ENCODE results near the gene KIAA1671.

The KIAA1671 gene

DNA sequence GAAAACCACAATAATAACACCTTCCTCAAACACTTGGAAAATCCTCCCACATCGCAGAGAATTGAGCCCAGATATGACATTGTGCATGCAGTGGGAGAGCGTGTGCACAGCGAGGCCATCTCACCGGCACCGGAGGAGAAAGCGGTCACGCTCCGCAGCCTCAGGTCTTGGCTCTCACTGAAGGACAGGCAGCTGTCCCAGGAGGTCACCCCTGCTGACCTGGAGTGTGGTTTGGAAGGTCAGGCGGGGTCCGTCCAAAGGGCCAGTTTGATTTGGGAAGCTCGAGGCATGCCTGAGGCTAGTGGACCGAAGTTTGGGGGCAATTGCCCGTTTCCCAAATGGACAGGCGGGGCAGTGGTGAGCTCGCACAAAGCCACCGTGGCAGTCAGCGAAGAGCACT, 86.7 kb downstream of the KIAA1671 start:
- Histone ChIP-seq H3F3A (ENCODE audit: insufficient read depth, low read length) (no peaks in the 10 kb centered on the region), H3K4me2 (ENCODE audit: low read length) (no peak overlapping the region), H3K36me3 (ENCODE audit: insufficient read depth, low read length) (no peaks in the 10 kb centered on the region), H3K9me3 (ENCODE audit: low read length) (no peaks in the 10 kb centered on the region), H3K27me3 (ENCODE audit: insufficient read depth, low read length) (no peaks in the 10 kb centered on the region), H4K20me1 (ENCODE audit: insufficient read depth, low read length) (no peaks in the 10 kb centered on the region), H3K9me2 (ENCODE audit: low read depth, low read length) (no peaks in the 10 kb centered on the region), H2AFZ (ENCODE audit: low read length) (no peak overlapping the region), H3K9ac (ENCODE audit: low read length) (no peak overlapping the region), H3K4me1 (ENCODE audit: insufficient read depth, low read length, severe bottlenecking) (no peaks in the 10 kb centered on the region), H3K79me2 (ENCODE audit: insufficient read depth, low read length) (no peaks in the 10 kb centered on the region), H3K27ac (ENCODE audit: low read depth, low read length, poor library complexity, severe bottlenecking) (no peak overlapping the region), H3K4me3 (ENCODE audit: low read depth, low read length, poor library complexity, severe bottlenecking) (no peak overlapping the region)
- no peak for TF ChIP-seq EZH2 (IDR thresholded peaks at IDR 0.05; ENCODE audit: borderline replicate concordance, low read length)
- TF ChIP-seq, protein P1, sequence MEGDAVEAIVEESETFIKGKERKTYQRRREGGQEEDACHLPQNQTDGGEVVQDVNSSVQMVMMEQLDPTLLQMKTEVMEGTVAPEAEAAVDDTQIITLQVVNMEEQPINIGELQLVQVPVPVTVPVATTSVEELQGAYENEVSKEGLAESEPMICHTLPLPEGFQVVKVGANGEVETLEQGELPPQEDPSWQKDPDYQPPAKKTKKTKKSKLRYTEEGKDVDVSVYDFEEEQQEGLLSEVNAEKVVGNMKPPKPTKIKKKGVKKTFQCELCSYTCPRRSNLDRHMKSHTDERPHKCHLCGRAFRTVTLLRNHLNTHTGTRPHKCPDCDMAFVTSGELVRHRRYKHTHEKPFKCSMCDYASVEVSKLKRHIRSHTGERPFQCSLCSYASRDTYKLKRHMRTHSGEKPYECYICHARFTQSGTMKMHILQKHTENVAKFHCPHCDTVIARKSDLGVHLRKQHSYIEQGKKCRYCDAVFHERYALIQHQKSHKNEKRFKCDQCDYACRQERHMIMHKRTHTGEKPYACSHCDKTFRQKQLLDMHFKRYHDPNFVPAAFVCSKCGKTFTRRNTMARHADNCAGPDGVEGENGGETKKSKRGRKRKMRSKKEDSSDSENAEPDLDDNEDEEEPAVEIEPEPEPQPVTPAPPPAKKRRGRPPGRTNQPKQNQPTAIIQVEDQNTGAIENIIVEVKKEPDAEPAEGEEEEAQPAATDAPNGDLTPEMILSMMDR (IDR thresholded peaks at IDR 0.05; ENCODE audit: low read length), result no peak

DNA sequence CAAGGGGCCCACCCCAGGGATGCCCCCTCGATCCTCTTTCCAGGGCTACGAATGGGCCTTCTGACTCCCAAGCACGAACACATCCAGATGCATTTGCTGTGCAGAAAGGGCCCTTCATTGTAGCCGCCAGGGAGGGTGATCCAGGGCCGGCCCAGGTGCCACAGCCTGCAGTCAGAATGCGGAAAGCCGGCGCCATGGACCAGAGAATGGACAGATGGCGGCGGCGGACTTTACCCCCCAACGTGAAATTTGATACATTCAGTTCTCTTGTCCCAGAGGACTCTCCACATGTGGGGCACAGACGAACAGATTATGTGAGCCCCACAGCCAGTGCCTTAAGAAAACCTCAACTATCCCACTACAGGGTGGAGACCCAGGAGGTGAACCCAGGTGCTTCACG, 87.2 kb downstream of the KIAA1671 start:
- Histone ChIP-seq H3K79me2 (ENCODE audit: insufficient read depth, low read length) (no peaks in the 10 kb centered on the region), H3K4me2 (ENCODE audit: low read length) (no peak overlapping the region), H3K9me3 (ENCODE audit: low read length) (no peaks in the 10 kb centered on the region), H3K9me2 (ENCODE audit: low read depth, low read length) (no peaks in the 10 kb centered on the region), H3K4me1 (ENCODE audit: insufficient read depth, low read length, severe bottlenecking) (no peaks in the 10 kb centered on the region), H3K36me3 (ENCODE audit: insufficient read depth, low read length) (no peaks in the 10 kb centered on the region), H3K4me3 (ENCODE audit: low read depth, low read length, poor library complexity, severe bottlenecking) (no peak overlapping the region), H2AFZ (ENCODE audit: low read length) (no peak overlapping the region), H3K27ac (ENCODE audit: low read depth, low read length, poor library complexity, severe bottlenecking) (no peak overlapping the region), H3K27me3 (ENCODE audit: insufficient read depth, low read length) (no peaks in the 10 kb centered on the region), H3F3A (ENCODE audit: insufficient read depth, low read length) (no peaks in the 10 kb centered on the region), H4K20me1 (ENCODE audit: insufficient read depth, low read length) (no peaks in the 10 kb centered on the region), H3K9ac (ENCODE audit: low read length) (no peak overlapping the region)
- TF ChIP-seq, protein P1 (IDR thresholded peaks at IDR 0.05; ENCODE audit: low read length), result no peak
- TF ChIP-seq EZH2 (IDR thresholded peaks at IDR 0.05; ENCODE audit: borderline replicate concordance, low read length), result no peak

DNA sequence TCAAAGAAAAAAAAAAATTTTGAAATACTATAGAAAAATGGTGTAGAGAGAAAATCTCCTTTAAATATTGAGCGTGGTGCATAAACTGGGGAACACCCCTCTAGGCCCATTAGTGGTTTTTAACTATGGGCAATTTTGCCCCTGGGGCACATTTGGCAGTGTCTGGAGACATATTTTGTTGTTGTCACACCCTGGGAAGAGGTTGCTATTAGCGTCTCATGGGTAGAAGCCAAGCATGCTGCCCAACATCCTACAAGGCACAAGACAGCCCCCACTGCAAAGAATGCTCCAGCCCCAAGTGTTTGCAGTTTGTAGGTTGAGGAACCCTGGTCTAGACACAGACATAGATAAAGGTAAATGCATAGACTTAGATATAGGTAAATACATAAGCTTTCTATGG, 92.6 kb downstream of the KIAA1671 start:
- no peaks in the 10 kb centered on the region for H3F3A ChIP-seq (ENCODE audit: insufficient read depth, low read length)
- no peak overlapping the region for H3K4me2 ChIP-seq (ENCODE audit: low read length)
- no peaks in the 10 kb centered on the region for H3K4me1 ChIP-seq (ENCODE audit: insufficient read depth, low read length, severe bottlenecking)
- H2AFZ ChIP-seq (ENCODE audit: low read length), result no peak overlapping the region
- no peaks in the 10 kb centered on the region for H3K9me3 ChIP-seq (ENCODE audit: low read length)
- H3K36me3 ChIP-seq (ENCODE audit: insufficient read depth, low read length), result no peaks in the 10 kb centered on the region
- H3K4me3 ChIP-seq (ENCODE audit: low read depth, low read length, poor library complexity, severe bottlenecking), result no peak overlapping the region
- no peak overlapping the region for H3K9ac ChIP-seq (ENCODE audit: low read length)
- no peak overlapping the region for H3K27ac ChIP-seq (ENCODE audit: low read depth, low read length, poor library complexity, severe bottlenecking)
- no peaks in the 10 kb centered on the region for H3K9me2 ChIP-seq (ENCODE audit: low read depth, low read length)
- H3K79me2 ChIP-seq (ENCODE audit: insufficient read depth, low read length), result no peaks in the 10 kb centered on the region
- H3K27me3 ChIP-seq (ENCODE audit: insufficient read depth, low read length), result no peaks in the 10 kb centered on the region
- no peaks in the 10 kb centered on the region for H4K20me1 ChIP-seq (ENCODE audit: insufficient read depth, low read length)
- no peak for TF ChIP-seq EZH2 (IDR thresholded peaks at IDR 0.05; ENCODE audit: borderline replicate concordance, low read length)
- TF ChIP-seq, protein P1 (IDR thresholded peaks at IDR 0.05; ENCODE audit: low read length), result no peak
